ENCODE data around the gene TMEFF2. TPM values are rescaled to one million over a fixed set of nuclear protein-coding genes. Genes with fewer than 3 reads are reported as not detected.
"Not testable (repeated sequence)": the region's sequence is repeated elsewhere in the genome, so short reads cannot be mapped to it uniquely, and the experiment has no call there.

Gene TMEFF2
- total RNA-seq, 1 donor from 2014 or later, result not detected

- no peak for DNase-seq (ENCODE audit: low read depth)
These were observed 11.4 kb downstream of the TMEFF2 start for GRCh38 chr2:192183296-192183695.

- DNase-seq (ENCODE audit: low read depth), result no peak
These were observed 27.8 kb downstream of the TMEFF2 start for GRCh38 chr2:192166946-192167345.

GRCh38 chr2:192165842-192166241 is 28.9 kb downstream of the TMEFF2 start:
- DNase-seq (ENCODE audit: low read depth), result no peak

GRCh38 chr2:192162392-192163042 is 32.2 kb downstream of the TMEFF2 start:
- DNase-seq (ENCODE audit: low read depth), result peak; percentile 52

- DNase-seq (ENCODE audit: low read depth), result no peak
These were observed 33.0 kb downstream of the TMEFF2 start for GRCh38 chr2:192161656-192162290.

GRCh38 chr2:192159736-192160135 is 35.0 kb downstream of the TMEFF2 start:
- DNase-seq (ENCODE audit: low read depth), result no peak

- no peak for DNase-seq (ENCODE audit: low read depth)
These were observed 35.5 kb downstream of the TMEFF2 start for GRCh38 chr2:192159208-192159607.

- no peak for DNase-seq (ENCODE audit: low read depth)
These were observed 37.0 kb downstream of the TMEFF2 start for GRCh38 chr2:192157776-192158175.

- no peak for DNase-seq (ENCODE audit: low read depth)
These were observed 39.1 kb downstream of the TMEFF2 start for GRCh38 chr2:192155511-192156118.

- DNase-seq (ENCODE audit: low read depth), result no peak
These were observed 41.2 kb downstream of the TMEFF2 start for GRCh38 chr2:192153561-192153960.

- peak; percentile 54 for DNase-seq (ENCODE audit: low read depth)
These were observed 42.9 kb downstream of the TMEFF2 start for GRCh38 chr2:192151853-192152252.

GRCh38 chr2:192150166-192150565 is 44.6 kb downstream of the TMEFF2 start:
- no peak for DNase-seq (ENCODE audit: low read depth)

- DNase-seq (ENCODE audit: low read depth), result peak; percentile 49
These were observed 46.0 kb downstream of the TMEFF2 start for GRCh38 chr2:192148620-192149321.

GRCh38 chr2:192148241-192148619 is 46.5 kb downstream of the TMEFF2 start:
- no peak for DNase-seq (ENCODE audit: low read depth)

GRCh38 chr2:192146069-192147015 is 48.4 kb downstream of the TMEFF2 start:
- DNase-seq (ENCODE audit: low read depth), result peak; percentile 82

- DNase-seq (ENCODE audit: low read depth), result no peak
These were observed 49.2 kb downstream of the TMEFF2 start for GRCh38 chr2:192145496-192145895.

GRCh38 chr2:192140236-192140839 is 54.4 kb downstream of the TMEFF2 start:
- DNase-seq (ENCODE audit: low read depth), result no peak

GRCh38 chr2:192139813-192140212 is 54.9 kb downstream of the TMEFF2 start:
- no peak for DNase-seq (ENCODE audit: low read depth)

GRCh38 chr2:192137451-192137850 is 57.3 kb downstream of the TMEFF2 start:
- no peak for DNase-seq (ENCODE audit: low read depth)

GRCh38 chr2:192132604-192133003 is 62.1 kb downstream of the TMEFF2 start:
- DNase-seq (ENCODE audit: low read depth), result not testable (repeated sequence)

GRCh38 chr2:192130312-192130711 is 64.4 kb downstream of the TMEFF2 start:
- DNase-seq (ENCODE audit: low read depth), result not testable (repeated sequence)

Measured in renal cortical epithelial cell (primary cell).